PFSK-1 (cell line): ENCODE results near the gene LHFPL5.

Source experiments
- FOXP2 ChIP-seq: optimal IDR thresholded peaks from 2 replicates; pipeline ENCODE3; 2011; ENCODE audit warnings: borderline replicate concordance, control low read depth, inconsistent platforms; ENCODE audit not compliant: insufficient read depth; ENCODE audit errors: extremely low read length, extremely low read depth
- POLR2AphosphoS5 ChIP-seq: IDR thresholded peaks from 2 replicates; pipeline ENCODE4 v1.6.1; 2012; ENCODE audit warnings: low read depth, mild to moderate bottlenecking, control low read depth, low read length, moderate library complexity
- REST ChIP-seq, 2 experiments: IDR thresholded peaks; 2 replicates each; pipeline versions ENCODE4 v1.6.1 to v1.8.0; 2011 to 2012; ENCODE audit warnings: low read depth in 2 of 2, low read length in 2 of 2, control low read depth in 1 of 2, inconsistent platforms in 1 of 2, mild to moderate bottlenecking in 1 of 2, moderate library complexity in 1 of 2; ENCODE audit not compliant: insufficient read depth in 1 of 2
- SIN3A ChIP-seq: IDR thresholded peaks from 2 replicates; pipeline ENCODE4 v1.6.1; 2012; ENCODE audit warnings: mild to moderate bottlenecking, low read length, moderate library complexity, borderline replicate concordance; ENCODE audit not compliant: insufficient read depth
- TAF1 ChIP-seq: IDR thresholded peaks from 2 replicates; pipeline ENCODE4 v1.6.1; 2012; ENCODE audit warnings: low read length, control low read depth, borderline replicate concordance; ENCODE audit not compliant: insufficient read depth

Gene LHFPL5

GRCh38 chr6:35781290-35781689 lies 23.9 kb upstream of the LHFPL5 start:
- TF ChIP-seq SIN3A, result no peak
- no peak for TF ChIP-seq TAF1
- TF ChIP-seq FOXP2, result no peak
- TF ChIP-seq REST (IDR thresholded peaks at IDR 0.05; ENCODE audit: insufficient read depth in 1 of 2, low read depth in 2 of 2, low read length in 2 of 2), result no peak
- TF ChIP-seq POLR2AphosphoS5, result no peak

GRCh38 chr6:35782424-35782823 lies 22.7 kb upstream of the LHFPL5 start:
- TF ChIP-seq SIN3A, result no peak
- TF ChIP-seq TAF1, result no peak
- TF ChIP-seq REST (IDR thresholded peaks at IDR 0.05; ENCODE audit: insufficient read depth in 1 of 2, low read depth in 2 of 2, low read length in 2 of 2), result no peak
- TF ChIP-seq POLR2AphosphoS5, result no peak
- TF ChIP-seq FOXP2, result no peak

GRCh38 chr6:35784200-35784599 lies 21.0 kb upstream of the LHFPL5 start:
- TF ChIP-seq TAF1 (no peak), SIN3A (no peak)

GRCh38 chr6:35786272-35786671 lies 18.9 kb upstream of the LHFPL5 start:
- TF ChIP-seq SIN3A, result no peak
- no peak for TF ChIP-seq REST (IDR thresholded peaks at IDR 0.05; ENCODE audit: insufficient read depth in 1 of 2, low read depth in 2 of 2, low read length in 2 of 2)
- TF ChIP-seq POLR2AphosphoS5, result no peak
- TF ChIP-seq TAF1, result no peak
- no peak for TF ChIP-seq FOXP2

GRCh38 chr6:35786810-35787209 lies 18.3 kb upstream of the LHFPL5 start:
- TF ChIP-seq SIN3A, result no peak
- no peak for TF ChIP-seq TAF1
- no peak for TF ChIP-seq REST (IDR thresholded peaks at IDR 0.05; ENCODE audit: insufficient read depth in 1 of 2, low read depth in 2 of 2, low read length in 2 of 2)
- no peak for TF ChIP-seq POLR2AphosphoS5
- no peak for TF ChIP-seq FOXP2
